AG09319 (cell line): ENCODE results near the gene LURAP1L.

ENCODE experiments used
- DNase-seq: peaks from one replicate; pipeline ENCODE4 v3.0.0-alpha.2; 2010; ENCODE audit warnings: low read depth; ENCODE audit errors: extremely low read depth
- TF ChIP-seq, protein P1 (sequence below): IDR thresholded peaks from 2 replicates; pipeline ENCODE4 v1.5.1; 2011; ENCODE audit warnings: low read depth, mild to moderate bottlenecking, inconsistent platforms, low read length, moderate library complexity

The LURAP1L gene

DNA sequence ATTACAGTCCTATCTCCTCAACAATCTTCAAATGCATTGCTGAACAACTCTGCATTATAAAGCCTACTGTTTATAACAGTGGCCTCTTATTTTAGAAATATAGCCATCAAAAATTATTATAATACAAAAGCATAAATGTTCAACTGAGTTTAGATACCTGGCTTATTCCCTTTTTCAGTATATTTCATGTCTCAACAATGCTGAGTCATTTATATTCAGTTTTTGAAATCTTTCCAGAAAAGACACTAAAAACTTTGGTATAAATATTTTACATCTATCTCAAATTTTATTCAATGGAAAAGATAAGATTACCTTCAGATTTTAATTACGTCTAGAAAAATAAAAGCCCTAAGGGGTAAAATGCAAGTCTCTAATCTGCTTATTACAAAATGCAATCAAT lies 37.9 kb downstream of the LURAP1L start:
- TF ChIP-seq, protein P1, sequence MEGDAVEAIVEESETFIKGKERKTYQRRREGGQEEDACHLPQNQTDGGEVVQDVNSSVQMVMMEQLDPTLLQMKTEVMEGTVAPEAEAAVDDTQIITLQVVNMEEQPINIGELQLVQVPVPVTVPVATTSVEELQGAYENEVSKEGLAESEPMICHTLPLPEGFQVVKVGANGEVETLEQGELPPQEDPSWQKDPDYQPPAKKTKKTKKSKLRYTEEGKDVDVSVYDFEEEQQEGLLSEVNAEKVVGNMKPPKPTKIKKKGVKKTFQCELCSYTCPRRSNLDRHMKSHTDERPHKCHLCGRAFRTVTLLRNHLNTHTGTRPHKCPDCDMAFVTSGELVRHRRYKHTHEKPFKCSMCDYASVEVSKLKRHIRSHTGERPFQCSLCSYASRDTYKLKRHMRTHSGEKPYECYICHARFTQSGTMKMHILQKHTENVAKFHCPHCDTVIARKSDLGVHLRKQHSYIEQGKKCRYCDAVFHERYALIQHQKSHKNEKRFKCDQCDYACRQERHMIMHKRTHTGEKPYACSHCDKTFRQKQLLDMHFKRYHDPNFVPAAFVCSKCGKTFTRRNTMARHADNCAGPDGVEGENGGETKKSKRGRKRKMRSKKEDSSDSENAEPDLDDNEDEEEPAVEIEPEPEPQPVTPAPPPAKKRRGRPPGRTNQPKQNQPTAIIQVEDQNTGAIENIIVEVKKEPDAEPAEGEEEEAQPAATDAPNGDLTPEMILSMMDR, result no peak
- DNase-seq, result no peak

DNA sequence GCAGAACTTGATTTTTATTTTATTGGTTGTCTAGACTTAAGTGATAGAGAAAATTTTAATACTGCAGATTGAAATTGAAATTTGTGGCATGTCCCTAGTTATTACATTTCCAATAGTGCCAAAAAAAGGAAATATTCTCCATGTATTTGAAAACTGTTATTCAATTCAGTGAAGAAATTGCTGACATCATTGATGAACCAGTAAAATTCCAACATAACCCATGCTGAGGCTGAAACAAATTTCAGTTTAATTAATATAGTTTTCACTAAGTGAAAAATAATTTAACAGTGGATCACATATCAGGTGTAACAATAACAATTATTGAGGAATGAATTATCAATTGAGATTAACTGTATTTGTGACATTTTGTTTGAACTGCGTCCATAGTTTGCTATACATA lies 38.7 kb downstream of the LURAP1L start:
- DNase-seq, result no peak
- TF ChIP-seq, protein P1, result no peak

GRCh38 chr9:12813960-12814876 lies 39.4 kb downstream of the LURAP1L start:
- TF ChIP-seq, protein P1, result peak; percentile 36
- DNase-seq, result peak; percentile 96

DNA sequence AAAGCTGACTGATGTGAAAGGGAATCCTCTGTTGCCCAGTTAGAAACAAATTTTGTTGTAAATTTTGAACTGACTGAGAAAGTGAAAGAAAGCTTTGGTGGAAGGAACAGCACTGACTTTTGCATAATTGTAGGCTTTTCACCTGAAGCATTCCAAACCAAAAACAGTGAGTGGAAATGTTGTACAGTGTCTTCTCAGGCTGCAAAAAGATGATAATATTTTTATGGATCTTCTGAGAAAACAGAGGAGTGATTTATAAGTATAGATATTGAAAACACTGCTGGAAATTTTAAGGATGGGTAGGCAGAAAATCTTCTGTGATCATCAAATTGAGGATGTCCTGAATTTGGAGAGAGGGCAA lies 40.0 kb downstream of the LURAP1L start:
- DNase-seq, result no peak
- TF ChIP-seq, protein P1, result no peak

DNA sequence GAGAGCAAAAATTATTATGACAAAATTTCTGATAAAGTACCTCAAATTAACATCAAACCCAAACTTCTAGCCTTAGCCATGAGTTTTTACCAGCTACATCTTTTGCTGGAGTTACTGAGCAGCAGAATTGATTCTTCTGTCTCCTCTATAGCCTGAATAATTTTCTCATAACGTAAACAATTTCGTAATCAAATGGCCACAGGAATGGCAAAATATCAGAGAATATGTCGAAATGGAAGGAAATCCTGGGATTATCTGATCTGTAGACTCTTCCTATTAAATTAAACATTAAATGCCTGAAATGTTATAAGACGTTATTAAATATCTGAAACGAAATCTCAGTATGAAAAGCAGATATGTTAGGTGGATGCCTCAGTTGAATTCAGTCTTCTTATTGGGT lies 41.1 kb downstream of the LURAP1L start:
- DNase-seq, result no peak
- TF ChIP-seq, protein P1, result no peak

- no peak for DNase-seq
- TF ChIP-seq, protein P1, result no peak
Measured at GRCh38 chr9:12816656-12817101, 41.9 kb downstream of the LURAP1L start.

DNA sequence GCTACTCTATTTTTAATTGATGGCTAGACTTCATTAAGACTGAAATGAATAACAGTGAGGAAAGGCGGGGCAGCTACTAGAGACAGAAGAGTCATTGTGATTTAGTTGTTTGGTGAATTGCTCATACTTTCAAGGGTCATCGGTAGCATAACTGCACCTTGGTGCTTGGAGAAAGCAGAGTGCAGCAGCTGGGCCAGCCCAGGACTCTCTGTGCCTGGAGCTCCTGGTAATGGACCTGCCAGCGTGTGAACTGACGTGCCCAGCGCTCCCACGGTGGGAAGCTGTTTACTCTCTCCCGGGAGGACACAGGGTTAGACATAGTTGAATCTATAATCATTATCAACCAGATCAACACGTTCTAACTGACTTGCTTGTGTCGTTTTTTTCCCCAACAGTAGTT lies 42.9 kb downstream of the LURAP1L start:
- DNase-seq, result no peak
- TF ChIP-seq, protein P1, result no peak
